Measurements from ENCODE around the gene ZNF593. TPM values are rescaled to one million over a fixed set of nuclear protein-coding genes. Genes with fewer than 3 reads are reported as not detected.

Gene ZNF593
- total RNA-seq, 2 experiments from 2014 or later = 26.5 to 31.0 TPM

GRCh38 chr1:26168410-26169197, 1.1 kb upstream of the ZNF593 start, which contains the start of gene C1orf232:
Gene C1orf232, minus strand, starts transcription at chr1:26168963. Its CDS starts 464 bp downstream, at chr1:26168499.
- Mint-ChIP-seq H3K27ac (peak within 1 kb of the TSS; percentile 90), H3K4me1 (peaks cover 26% of the 10 kb centered on the region), H3K36me3 (no peaks in the 10 kb centered on the region), H3K9me3 (no peaks in the 10 kb centered on the region), H3K4me3 (peak within 1 kb of the TSS; percentile 92), H3K27me3 (peaks cover 15% of the 10 kb centered on the region)
- no peak for DNase-seq
- no peak for ATAC-seq (ENCODE audit: low read depth)
- POLR2A ChIA-PET = interaction anchor here (1.8 to 2.8 kb wide), 2 partner anchors 33 to 66 kb away, joined by 11 to 21 read pairs; partner anchors contain the start of gene CEP85

- H3K36me3 Mint-ChIP-seq = no peaks in the 10 kb centered on the region
- ATAC-seq (ENCODE audit: low read depth) = no peak
- no peak for DNase-seq
- peaks cover 12% of the 10 kb centered on the region for H3K27me3 Mint-ChIP-seq
- POLR2A ChIA-PET = interaction anchor here (0.6 to 2.8 kb wide), 7 partner anchors 12 to 195 kb away, joined by 3 to 21 read pairs (median 4); partner anchors contain the start of gene CEP85
- peak overlapping the region; percentile 73 for H3K27ac Mint-ChIP-seq
- H3K4me1 Mint-ChIP-seq = peaks cover 25% of the 10 kb centered on the region
- H3K4me3 Mint-ChIP-seq = peak overlapping the region; percentile 92
- H3K9me3 Mint-ChIP-seq = no peaks in the 10 kb centered on the region
Observed at GRCh38 chr1:26169198-26169554, 532 bp upstream of the ZNF593 start.

- no peaks in the 10 kb centered on the region for H3K9me3 Mint-ChIP-seq
- H3K4me3 Mint-ChIP-seq = peak overlapping the region; percentile 92
- H3K4me1 Mint-ChIP-seq = peaks cover 20% of the 10 kb centered on the region
- H3K36me3 Mint-ChIP-seq = no peaks in the 10 kb centered on the region
- DNase-seq = no peak
- POLR2A ChIA-PET = interaction anchor here (0.6 to 2.8 kb wide), 6 partner anchors 16 to 64 kb away, joined by 3 to 21 read pairs (median 4); partner anchors contain the start of genes CEP85 and PDIK1L
- H3K27ac Mint-ChIP-seq = peak overlapping the region; percentile 90
- ATAC-seq (ENCODE audit: low read depth) = no peak
- H3K27me3 Mint-ChIP-seq = peaks cover 3% of the 10 kb centered on the region
Observed at GRCh38 chr1:26170472-26170821, 739 bp downstream of the ZNF593 start.

GRCh38 chr1:26171084-26172072, 1.7 kb downstream of the ZNF593 start, which contains the start of gene ZNF593OS:
Gene ZNF593OS, minus strand, starts transcription at chr1:26171832. Its CDS starts 171 bp downstream, at chr1:26171661.
- peak within 1 kb of the TSS; percentile 90 for H3K27ac Mint-ChIP-seq
- ATAC-seq (ENCODE audit: low read depth) = no peak

GRCh38 chr1:26175346-26175745, 5.6 kb downstream of the ZNF593 start:
- POLR2A ChIA-PET = no interaction called here
- ATAC-seq (ENCODE audit: low read depth) = no peak

More at GRCh38 chr1:26171084-26172072, 1.7 kb downstream of the ZNF593 start, which contains the start of gene ZNF593OS:
- Mint-ChIP-seq H3K4me1 (peaks cover 19% of the 10 kb centered on the region), H3K36me3 (no peaks in the 10 kb centered on the region), H3K4me3 (peak within 1 kb of the TSS; percentile 92), H3K9me3 (no peaks in the 10 kb centered on the region), H3K27me3 (no peaks in the 10 kb centered on the region)
- POLR2A ChIA-PET = interaction anchor here (0.6 to 2.8 kb wide), 3 partner anchors 30 to 192 kb away, joined by 3 to 11 read pairs (median 3); partner anchors contain the start of gene CEP85
- no peak for DNase-seq

GRCh38 chr1:26177182-26177684, 7.5 kb downstream of the ZNF593 start, which contains the start of gene CNKSR1:
Gene CNKSR1, plus strand, starts transcription at chr1:26177491. Its CDS starts 57 bp downstream, at chr1:26177548.
- POLR2A ChIA-PET = interaction anchor here (1.2 kb wide), 1 partner anchor 66 kb away, joined by 3 read pairs; the partner anchor contains the start of gene PDIK1L
- peak within 1 kb of the TSS; percentile 79 for H3K4me3 Mint-ChIP-seq
- DNase-seq = no peak
- no peak within 1 kb of the TSS for H3K27ac Mint-ChIP-seq
- ATAC-seq (ENCODE audit: low read depth) = peak; percentile 69
- H3K36me3 Mint-ChIP-seq = no peaks in the 10 kb centered on the region
- no peaks in the 10 kb centered on the region for H3K4me1 Mint-ChIP-seq
- no peaks in the 10 kb centered on the region for H3K27me3 Mint-ChIP-seq
- no peaks in the 10 kb centered on the region for H3K9me3 Mint-ChIP-seq

More at GRCh38 chr1:26175346-26175745, 5.6 kb downstream of the ZNF593 start:
- no peak overlapping the region for H3K4me3 Mint-ChIP-seq
- no peaks in the 10 kb centered on the region for H3K9me3 Mint-ChIP-seq
- no peaks in the 10 kb centered on the region for H3K27me3 Mint-ChIP-seq
- H3K4me1 Mint-ChIP-seq = peaks cover 8% of the 10 kb centered on the region
- no peak overlapping the region for H3K27ac Mint-ChIP-seq
- no peaks in the 10 kb centered on the region for H3K36me3 Mint-ChIP-seq
- no peak for DNase-seq

GRCh38 chr1:26180010-26180506, 10.3 kb downstream of the ZNF593 start:
- Mint-ChIP-seq H3K4me1 (no peaks in the 10 kb centered on the region), H3K4me3 (no peak overlapping the region), H3K27me3 (no peaks in the 10 kb centered on the region), H3K27ac (no peak overlapping the region), H3K36me3 (no peaks in the 10 kb centered on the region), H3K9me3 (no peaks in the 10 kb centered on the region)
- POLR2A ChIA-PET = no interaction called here
- ATAC-seq (ENCODE audit: low read depth) (no peak), DNase-seq (no peak)

- Mint-ChIP-seq H3K4me3 (no peak overlapping the region), H3K27ac (no peak overlapping the region), H3K4me1 (no peaks in the 10 kb centered on the region), H3K36me3 (no peaks in the 10 kb centered on the region), H3K9me3 (no peaks in the 10 kb centered on the region), H3K27me3 (no peaks in the 10 kb centered on the region)
- no peak for ATAC-seq (ENCODE audit: low read depth)
- POLR2A ChIA-PET = interaction anchor here (0.6 kb wide), 1 partner anchor 12 kb away, joined by 3 read pairs; the partner anchor contains the start of gene ZNF593
- DNase-seq = no peak
Observed at GRCh38 chr1:26181586-26182382, 12.1 kb downstream of the ZNF593 start.

- Mint-ChIP-seq H3K4me3 (no peak overlapping the region), H3K4me1 (no peaks in the 10 kb centered on the region)
- POLR2A ChIA-PET = no interaction called here
Observed at GRCh38 chr1:26182383-26182696, 12.6 kb downstream of the ZNF593 start.

GRCh38 chr1:26184086-26184485, 14.4 kb downstream of the ZNF593 start:
- Mint-ChIP-seq H3K9me3 (no peaks in the 10 kb centered on the region), H3K27ac (no peak overlapping the region), H3K4me3 (no peak overlapping the region), H3K4me1 (no peaks in the 10 kb centered on the region), H3K36me3 (no peaks in the 10 kb centered on the region), H3K27me3 (no peaks in the 10 kb centered on the region)
- POLR2A ChIA-PET = interaction anchor here (0.6 kb wide), 1 partner anchor 60 kb away, joined by 3 read pairs; no protein-coding TSS in a partner anchor
- no peak for DNase-seq
- ATAC-seq (ENCODE audit: low read depth) = no peak

More at GRCh38 chr1:26182383-26182696, 12.6 kb downstream of the ZNF593 start:
- Mint-ChIP-seq H3K9me3 (no peaks in the 10 kb centered on the region), H3K27me3 (no peaks in the 10 kb centered on the region), H3K27ac (no peak overlapping the region), H3K36me3 (no peaks in the 10 kb centered on the region)
- DNase-seq (no peak), ATAC-seq (ENCODE audit: low read depth) (no peak)

- Mint-ChIP-seq H3K9me3 (no peaks in the 10 kb centered on the region), H3K27ac (no peak overlapping the region), H3K36me3 (no peaks in the 10 kb centered on the region), H3K4me3 (no peak overlapping the region), H3K4me1 (no peaks in the 10 kb centered on the region), H3K27me3 (no peaks in the 10 kb centered on the region)
- POLR2A ChIA-PET = no interaction called here
- no peak for DNase-seq
- no peak for ATAC-seq (ENCODE audit: low read depth)
Observed at GRCh38 chr1:26184883-26185282, 15.2 kb downstream of the ZNF593 start.

GRCh38 chr1:26187882-26188281, 18.2 kb downstream of the ZNF593 start:
- ATAC-seq (ENCODE audit: low read depth) (no peak), DNase-seq (no peak)
- H3K27ac Mint-ChIP-seq = no peak overlapping the region
- H3K9me3 Mint-ChIP-seq = no peaks in the 10 kb centered on the region
- H3K27me3 Mint-ChIP-seq = no peaks in the 10 kb centered on the region
- H3K4me1 Mint-ChIP-seq = peaks cover 12% of the 10 kb centered on the region
- POLR2A ChIA-PET = no interaction called here
- no peaks in the 10 kb centered on the region for H3K36me3 Mint-ChIP-seq
- no peak overlapping the region for H3K4me3 Mint-ChIP-seq

Measured in activated naive CD8-positive, alpha-beta T cell treated with anti-CD3 and anti-CD28 coated beads, Interleukin-2, amount 10 ng/mL, durations not matched to agents 7 days and 5 days (primary cell).